Muscle layer of colon (tissue), 2 donors: ENCODE results near the gene STYX.
"Not testable (repeated sequence)": the region's sequence is repeated elsewhere in the genome, so short reads cannot be mapped to it uniquely, and the experiment has no call there.

Experiments used
- H3K27ac ChIP-seq: one replicate; pipeline ENCODE4 v1.7.0; 2013; ENCODE audit warnings: low read depth, mild to moderate bottlenecking, low read length, moderate library complexity
- H3K27me3 ChIP-seq, 2 donors: one replicate each; pipeline ENCODE4 v1.7.0; 2013; ENCODE audit warnings: low read length in 2 of 2, mild to moderate bottlenecking in 2 of 2; ENCODE audit not compliant: insufficient read depth in 2 of 2, control insufficient read depth in 1 of 2
- H3K36me3 ChIP-seq: one replicate; pipeline ENCODE4 v1.7.0; 2013; ENCODE audit warnings: mild to moderate bottlenecking, low read length; ENCODE audit not compliant: insufficient read depth
- H3K4me1 ChIP-seq: one replicate; pipeline ENCODE4 v1.7.0; 2013; ENCODE audit warnings: mild to moderate bottlenecking, low read length; ENCODE audit not compliant: insufficient read depth
- H3K4me3 ChIP-seq, 2 donors: one replicate each; pipeline ENCODE4 v1.7.0; 2013; ENCODE audit warnings: low read length in 2 of 2, low read depth in 1 of 2, mild to moderate bottlenecking in 1 of 2, moderate library complexity in 1 of 2
- H3K9ac ChIP-seq: one replicate; pipeline ENCODE4 v1.7.0; 2013; ENCODE audit warnings: low read length
- H3K9me3 ChIP-seq: one replicate; pipeline ENCODE4 v1.7.0; 2013; ENCODE audit warnings: mild to moderate bottlenecking, low read length
- donor health status: abdominal sarcoma.
- donor health status: Adenocarcinoma of cecum.

STYX gene

DNA sequence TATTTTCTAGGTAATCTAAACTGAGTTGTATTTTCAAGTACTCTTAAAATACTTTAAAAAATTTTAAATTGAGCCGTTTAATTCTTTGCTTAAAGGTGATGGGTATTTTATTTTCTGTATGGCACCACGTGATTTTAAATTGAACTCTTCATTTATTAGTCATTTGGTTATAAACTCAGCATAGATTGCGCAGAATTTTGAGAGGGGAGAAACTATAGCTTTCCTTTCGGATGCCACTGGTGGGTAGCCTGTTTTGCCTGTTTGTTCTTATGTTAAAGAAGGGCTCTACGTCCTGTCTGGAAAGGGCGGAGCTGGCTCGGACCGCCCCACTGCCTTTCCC is 411 bp upstream of the STYX start:
- Histone ChIP-seq H3K4me1 (no peaks in the 10 kb centered on the region), H3K9ac (no peak overlapping the region), H3K4me3 (no peak overlapping the region), H3K36me3 (peaks cover 11% of the 10 kb centered on the region), H3K9me3 (no peaks in the 10 kb centered on the region), H3K27me3 (no peaks in the 10 kb centered on the region), H3K27ac (peak overlapping the region; percentile 8)

DNA sequence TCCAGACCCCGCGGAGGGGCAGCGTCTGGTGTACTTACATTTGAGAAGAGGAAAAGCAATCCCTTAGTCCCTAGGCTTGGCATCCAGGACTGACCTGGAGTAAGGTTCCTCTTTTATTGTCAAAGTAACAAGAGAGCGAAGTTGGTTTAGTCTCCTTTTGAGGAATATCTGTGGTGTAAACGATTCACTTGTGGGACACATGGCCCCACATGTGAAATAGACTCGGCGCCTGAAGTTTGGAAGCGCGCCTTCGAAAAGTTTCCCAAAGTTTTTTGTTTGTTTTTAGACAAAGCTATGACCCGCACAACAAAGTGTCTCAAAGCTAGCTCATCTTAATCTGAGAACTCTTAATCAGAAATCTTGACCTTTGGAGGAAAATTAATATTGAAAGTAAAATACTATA is 744 bp downstream of the STYX start:
- Histone ChIP-seq H3K27me3 (no peaks in the 10 kb centered on the region), H3K27ac (peak overlapping the region; percentile 71), H3K4me3 (peak overlapping the region; percentile 79 to 87), H3K4me1 (no peaks in the 10 kb centered on the region), H3K9ac (peak overlapping the region; percentile 86), H3K9me3 (no peaks in the 10 kb centered on the region), H3K36me3 (peaks cover 11% of the 10 kb centered on the region)

DNA sequence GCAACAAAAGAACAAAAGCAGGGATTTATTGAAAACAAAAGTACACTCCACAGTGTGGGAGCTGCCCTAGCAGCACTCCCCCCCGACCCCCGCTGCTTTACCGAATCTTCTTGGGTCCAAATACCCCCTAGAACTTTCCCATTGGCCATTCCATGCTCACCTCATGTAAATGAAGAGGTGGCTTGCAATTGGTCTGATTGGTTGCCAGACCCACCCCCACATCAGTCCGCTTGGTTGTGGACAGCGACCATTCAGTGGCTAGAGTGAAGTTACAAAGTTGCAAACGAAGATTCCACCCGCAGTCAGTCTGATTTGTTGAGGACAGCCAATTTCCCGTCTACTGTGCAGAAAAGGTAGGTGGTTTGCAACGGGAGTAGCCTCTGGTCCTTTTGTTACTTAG is 3.9 kb downstream of the STYX start:
- Histone ChIP-seq H3K9ac (no peak overlapping the region), H3K4me3 (no peak overlapping the region), H3K27ac (no peak overlapping the region), H3K27me3 (no peaks in the 10 kb centered on the region), H3K9me3 (no peaks in the 10 kb centered on the region), H3K4me1 (no peaks in the 10 kb centered on the region), H3K36me3 (no peaks in the 10 kb centered on the region)

DNA sequence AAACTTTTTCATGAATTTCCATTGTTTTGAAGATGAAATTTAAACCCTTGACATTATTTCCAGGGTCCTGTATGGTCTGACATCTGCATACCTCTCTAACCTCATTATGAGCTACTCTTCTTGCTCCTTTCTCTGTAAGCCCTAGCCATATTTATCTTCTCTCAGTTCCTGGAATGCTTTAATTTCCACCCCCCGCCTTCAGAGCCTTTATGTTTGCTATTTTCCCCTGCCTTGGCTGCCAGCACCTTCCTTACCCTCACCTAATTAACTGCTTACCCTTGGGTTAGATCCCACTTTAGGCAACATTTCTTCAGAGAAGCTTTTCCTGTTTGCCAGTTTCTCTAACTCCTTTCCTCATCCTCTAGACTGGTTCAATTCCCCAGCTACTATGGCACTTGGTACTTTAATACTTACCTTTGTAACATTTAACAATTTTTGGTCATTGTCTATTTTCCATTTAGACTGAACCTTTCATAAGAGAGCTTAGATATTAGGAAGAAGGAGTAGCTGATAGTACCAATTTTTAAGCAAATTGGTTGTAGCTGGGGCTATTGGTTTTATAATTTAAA is 6.0 kb downstream of the STYX start:
- Histone ChIP-seq H3K4me3 (no peak overlapping the region), H3K27ac (no peak overlapping the region), H3K9me3 (no peaks in the 10 kb centered on the region), H3K4me1 (no peaks in the 10 kb centered on the region), H3K36me3 (no peaks in the 10 kb centered on the region), H3K9ac (no peak overlapping the region), H3K27me3 (no peaks in the 10 kb centered on the region)

DNA sequence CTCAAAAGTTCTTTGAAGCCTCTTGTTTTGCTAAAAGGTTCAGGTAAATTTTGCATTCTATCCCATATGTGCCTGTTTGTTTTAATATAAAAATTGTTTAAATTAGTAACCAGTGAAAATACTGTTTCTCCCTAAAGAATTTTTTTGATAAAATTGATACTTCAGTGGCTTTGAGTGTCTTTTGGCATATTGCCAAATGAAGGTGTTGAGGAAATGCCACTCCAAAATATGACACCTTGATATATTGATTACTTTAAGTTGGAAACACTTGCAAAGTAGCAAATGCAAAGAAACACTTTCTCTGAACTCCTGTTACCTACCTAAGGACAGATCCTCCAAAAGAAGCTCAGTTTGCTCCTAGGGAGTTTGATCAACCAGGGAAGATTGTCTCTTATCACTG is 8.4 kb downstream of the STYX start:
- no peaks in the 10 kb centered on the region for H3K4me1 ChIP-seq
- H3K27ac ChIP-seq: no peak overlapping the region
- no peaks in the 10 kb centered on the region for H3K36me3 ChIP-seq
- H3K9me3 ChIP-seq: no peaks in the 10 kb centered on the region
- H3K4me3 ChIP-seq: no peak overlapping the region
- no peaks in the 10 kb centered on the region for H3K27me3 ChIP-seq
- no peak overlapping the region for H3K9ac ChIP-seq

DNA sequence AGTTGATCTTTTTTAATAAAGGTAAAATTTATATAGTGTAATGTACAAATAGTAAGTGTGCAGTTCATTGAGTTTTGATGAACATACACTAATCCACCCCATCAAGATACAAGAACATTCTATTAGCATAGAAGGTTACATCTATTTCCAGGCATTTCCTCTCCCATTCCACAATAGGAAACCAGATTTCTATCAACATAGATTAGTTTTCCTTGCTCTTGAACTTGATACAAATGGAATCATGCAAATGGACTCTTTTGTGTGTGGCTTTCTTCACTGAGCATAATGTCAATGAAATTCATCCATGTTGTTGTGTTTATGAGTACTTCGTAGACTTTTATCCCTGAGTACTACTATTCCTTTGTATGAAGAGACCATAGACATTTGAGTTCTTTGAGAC is 10.8 kb downstream of the STYX start:
- Histone ChIP-seq H3K27me3 (no peaks in the 10 kb centered on the region), H3K27ac (no peak overlapping the region), H3K36me3 (no peaks in the 10 kb centered on the region), H3K4me3 (no peak overlapping the region), H3K9ac (no peak overlapping the region), H3K4me1 (no peaks in the 10 kb centered on the region), H3K9me3 (no peaks in the 10 kb centered on the region)

DNA sequence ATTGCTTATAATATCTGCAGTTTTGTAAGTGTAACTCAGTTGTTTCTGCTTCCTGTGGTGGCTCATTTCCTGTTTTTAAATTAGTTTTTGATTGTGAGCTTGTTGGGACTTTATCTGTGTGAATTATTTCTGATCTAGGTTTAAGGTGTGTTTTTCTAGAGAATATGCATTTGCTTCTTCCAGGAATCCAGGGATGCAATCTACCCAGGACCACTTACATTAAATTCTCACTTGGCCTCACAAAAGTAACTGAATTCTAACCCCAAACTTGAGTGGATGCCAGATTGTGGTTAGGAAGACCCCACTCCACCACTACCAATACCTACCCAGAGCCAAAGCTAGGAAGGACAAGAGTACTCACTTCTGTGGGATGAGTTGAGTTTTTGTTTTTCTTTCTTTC is 11.9 kb downstream of the STYX start:
- Histone ChIP-seq H3K4me3 (no peak overlapping the region), H3K27me3 (no peaks in the 10 kb centered on the region), H3K9ac (no peak overlapping the region), H3K27ac (no peak overlapping the region), H3K4me1 (no peaks in the 10 kb centered on the region), H3K36me3 (peaks cover 6% of the 10 kb centered on the region), H3K9me3 (no peaks in the 10 kb centered on the region)

DNA sequence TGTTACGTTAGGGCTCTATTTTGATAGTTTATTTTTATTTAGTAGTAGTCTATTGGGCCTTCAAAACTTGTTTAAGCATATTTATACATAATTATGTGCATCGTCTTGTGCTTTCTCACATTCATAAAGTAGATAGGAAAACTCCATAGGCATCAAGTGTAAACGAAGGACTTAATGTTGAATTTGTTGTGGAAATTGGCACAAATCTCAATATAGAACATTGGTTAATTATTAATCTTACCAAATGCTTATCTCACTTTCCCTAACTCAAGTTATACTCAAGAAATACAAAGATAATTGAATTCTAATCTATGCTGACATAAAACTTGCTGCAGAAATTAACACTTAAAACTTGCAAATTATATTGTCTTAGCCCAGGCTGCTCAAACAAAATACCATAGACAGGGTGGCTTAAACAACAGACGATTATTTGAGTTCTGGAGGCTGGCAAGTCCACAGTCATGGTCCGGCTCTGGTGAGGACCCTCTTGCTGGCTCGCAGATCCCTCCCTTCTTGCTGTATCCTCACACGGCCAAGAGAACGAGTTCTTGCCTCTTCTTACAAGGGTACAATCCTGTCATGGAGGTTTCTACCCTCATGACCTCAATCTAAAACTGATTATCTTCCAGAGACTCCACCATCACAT is 18.8 kb downstream of the STYX start:
- Histone ChIP-seq H3K27ac (no peak overlapping the region), H3K36me3 (peaks cover 19% of the 10 kb centered on the region)

DNA sequence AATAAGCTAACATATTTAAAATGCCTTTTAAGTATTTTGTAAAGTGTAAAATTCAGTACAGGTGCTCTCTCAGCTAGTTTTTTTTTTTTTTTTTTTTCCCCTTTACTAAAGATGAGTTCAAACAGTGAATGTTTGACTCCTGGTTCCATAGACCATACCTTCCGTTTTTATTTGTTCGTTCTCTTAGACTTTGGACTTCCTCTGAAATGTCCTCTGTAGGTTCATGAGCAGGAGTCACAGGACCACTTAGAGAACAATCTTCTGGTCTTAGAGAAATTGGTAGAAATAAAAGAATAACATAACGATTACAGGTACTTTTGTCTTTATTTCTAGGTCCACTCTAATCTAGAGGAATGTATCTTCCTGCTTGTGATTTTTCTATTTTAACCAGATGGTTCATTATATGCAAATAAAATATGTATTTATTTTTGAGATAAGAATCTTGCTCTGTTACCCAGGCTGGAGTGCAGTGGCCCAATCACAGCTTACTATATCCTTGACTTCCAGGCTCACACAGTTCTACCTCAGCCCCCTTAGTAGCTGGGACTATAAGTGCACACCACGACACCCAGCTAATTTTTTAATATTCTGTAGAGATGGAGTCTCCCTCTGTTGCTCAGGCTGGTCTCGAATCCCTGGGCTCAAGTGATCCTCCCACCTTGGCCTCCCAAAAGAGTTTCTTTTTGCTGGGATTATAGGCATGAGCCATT is 25.8 kb downstream of the STYX start:
- no peaks in the 10 kb centered on the region for H3K27me3 ChIP-seq
- H3K9ac ChIP-seq: no peak overlapping the region
- no peaks in the 10 kb centered on the region for H3K9me3 ChIP-seq
- no peaks in the 10 kb centered on the region for H3K4me1 ChIP-seq
- no peak overlapping the region for H3K27ac ChIP-seq
- H3K36me3 ChIP-seq: peaks cover 9% of the 10 kb centered on the region
- H3K4me3 ChIP-seq: no peak overlapping the region

More for the DNA sequence above, 18.8 kb downstream of the STYX start:
- H3K27me3 ChIP-seq: no peaks in the 10 kb centered on the region
- no peak overlapping the region for H3K4me3 ChIP-seq
- no peak overlapping the region for H3K9ac ChIP-seq
- H3K9me3 ChIP-seq: no peaks in the 10 kb centered on the region
- no peaks in the 10 kb centered on the region for H3K4me1 ChIP-seq

DNA sequence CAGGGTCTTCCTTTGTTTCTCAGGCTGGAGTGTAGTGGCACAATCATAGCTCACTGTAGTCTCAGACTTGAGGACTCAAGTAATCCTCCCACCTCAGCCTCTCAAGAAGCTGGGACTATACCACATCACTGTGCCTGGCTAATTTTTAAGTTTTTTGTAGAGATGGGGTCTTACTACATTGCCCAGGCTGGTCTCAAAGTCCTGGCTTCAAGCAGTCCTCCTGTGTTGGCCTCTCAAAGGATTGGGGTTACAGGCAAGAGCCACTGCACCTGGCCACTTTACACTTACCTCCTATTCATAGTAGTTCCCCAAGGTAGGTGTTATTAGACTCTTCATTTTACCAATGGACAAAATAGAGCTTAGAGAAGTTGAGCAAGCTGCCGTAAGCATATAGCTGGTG is 29.2 kb downstream of the STYX start:
- no peak overlapping the region for H3K27ac ChIP-seq
- H3K36me3 ChIP-seq: peaks cover 9% of the 10 kb centered on the region
- no peaks in the 10 kb centered on the region for H3K9me3 ChIP-seq
- H3K4me3 ChIP-seq: no peak overlapping the region
- H3K4me1 ChIP-seq: no peaks in the 10 kb centered on the region
- no peak overlapping the region for H3K9ac ChIP-seq
- no peaks in the 10 kb centered on the region for H3K27me3 ChIP-seq

DNA sequence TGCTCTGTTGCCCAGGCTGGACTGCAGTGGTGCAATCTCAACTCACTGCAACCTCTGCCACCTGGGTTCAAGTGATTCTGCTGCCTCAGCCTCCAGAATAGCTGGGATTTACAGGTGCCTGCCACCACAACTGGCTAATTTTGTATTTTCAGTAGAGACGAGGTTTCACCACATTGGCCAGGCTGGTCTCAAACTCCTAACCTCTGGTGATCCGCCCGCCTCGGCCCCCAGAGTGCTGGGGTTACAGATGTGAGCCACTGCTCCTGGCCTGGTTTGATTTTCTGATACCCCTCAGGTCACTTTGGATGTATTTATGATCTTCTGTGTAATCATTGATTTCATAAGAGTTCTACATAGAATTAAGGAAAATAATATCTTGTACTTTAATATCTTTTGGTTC is 33.0 kb downstream of the STYX start:
- H3K27ac ChIP-seq: not testable (repeated sequence)

More for the DNA sequence above, 33.0 kb downstream of the STYX start:
- H3K9me3 ChIP-seq, H3K4me3 ChIP-seq, H3K9ac ChIP-seq, H3K27me3 ChIP-seq, H3K4me1 ChIP-seq: not testable (repeated sequence)
- peaks cover 18% of the 10 kb centered on the region for H3K36me3 ChIP-seq
